ELF-1 (cell line): ENCODE measurements around the gene COG7.

Experiments
- DNase-seq: peaks from one replicate; pipeline ENCODE4 v3.0.0-alpha.2; 2016; ENCODE audit warnings: low read depth, low spot score

The COG7 gene

GRCh38 chr16:23362460-23363317 is 90.3 kb downstream of the COG7 start:
- peak; percentile 48 for DNase-seq

GRCh38 chr16:23359092-23359760 is 93.8 kb downstream of the COG7 start:
- no peak for DNase-seq

GRCh38 chr16:23357761-23358290 is 95.2 kb downstream of the COG7 start:
- DNase-seq = no peak

- no peak for DNase-seq
Measured at GRCh38 chr16:23356941-23357340, 96.0 kb downstream of the COG7 start.

- no peak for DNase-seq
Measured at GRCh38 chr16:23355106-23355670, 97.8 kb downstream of the COG7 start.

GRCh38 chr16:23354246-23354645 is 98.7 kb downstream of the COG7 start:
- DNase-seq = no peak

GRCh38 chr16:23353440-23353839 is 99.5 kb downstream of the COG7 start:
- DNase-seq = no peak

GRCh38 chr16:23351360-23351759 is 101.6 kb downstream of the COG7 start:
- no peak for DNase-seq

GRCh38 chr16:23348579-23349469 is 104.2 kb downstream of the COG7 start:
- peak; percentile 42 for DNase-seq

GRCh38 chr16:23345237-23345636 is 107.8 kb downstream of the COG7 start:
- no peak for DNase-seq

GRCh38 chr16:23343643-23344612 is 109.1 kb downstream of the COG7 start:
- peak; percentile 26 for DNase-seq

- DNase-seq = no peak
Measured at GRCh38 chr16:23342083-23342640, 110.8 kb downstream of the COG7 start.

GRCh38 chr16:23339787-23340186 is 113.2 kb downstream of the COG7 start:
- DNase-seq = no peak
